Measurements from ENCODE around the gene KCTD19. TPM values are rescaled to one million over a fixed set of nuclear protein-coding genes. Genes with fewer than 3 reads are reported as not detected.

KCTD19 gene
- total RNA-seq, 4 donors from 2014 or later: under 0.01 TPM; not detected in 3

DNA sequence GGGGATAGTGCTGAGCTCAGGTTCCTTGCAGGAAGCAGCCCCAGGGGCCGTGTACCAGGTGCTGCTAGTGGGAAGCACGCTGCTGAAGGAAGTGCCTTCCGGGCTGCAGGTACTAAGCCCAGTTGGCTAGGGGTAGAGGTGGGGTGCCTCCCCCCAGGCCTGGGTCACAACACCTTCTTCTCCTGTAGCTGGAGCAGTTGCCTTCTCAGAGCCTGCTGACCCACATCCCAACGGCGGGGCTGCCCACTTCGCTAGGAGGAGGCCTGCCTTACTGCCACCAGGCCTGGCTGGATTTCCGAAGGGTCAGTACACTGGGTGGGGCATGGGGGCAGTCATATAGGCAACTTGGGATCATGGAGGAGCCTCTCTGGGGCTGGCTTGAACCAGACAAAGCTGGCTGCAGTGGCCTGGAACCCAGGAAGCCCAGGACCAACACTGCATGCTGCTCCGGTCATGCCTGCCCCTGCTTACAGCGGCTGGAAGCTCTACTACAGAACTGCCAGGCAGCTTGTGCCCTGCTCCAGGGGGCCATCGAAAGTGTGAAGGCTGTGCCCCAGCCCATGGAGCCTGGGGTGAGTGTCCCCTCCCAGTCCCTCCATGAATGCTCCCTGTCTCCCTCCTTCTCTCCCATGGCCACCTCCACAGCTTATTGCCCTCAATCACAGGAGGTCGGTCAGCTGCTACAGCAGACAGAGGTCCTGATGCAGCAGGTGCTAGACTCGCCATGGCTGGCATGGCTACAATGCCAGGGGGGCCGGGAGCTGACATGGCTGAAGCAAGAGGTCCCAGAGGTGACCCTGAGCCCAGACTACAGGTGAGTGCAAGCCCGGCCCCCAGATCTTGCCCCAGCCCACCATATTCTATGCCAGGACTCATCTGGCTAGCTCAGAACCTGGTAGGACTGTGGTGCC is 44.8 kb downstream of the KCTD19 start:
- TF ChIP-seq CTCF (IDR thresholded peaks at IDR 0.05; ENCODE audit: low read depth): no peak

DNA sequence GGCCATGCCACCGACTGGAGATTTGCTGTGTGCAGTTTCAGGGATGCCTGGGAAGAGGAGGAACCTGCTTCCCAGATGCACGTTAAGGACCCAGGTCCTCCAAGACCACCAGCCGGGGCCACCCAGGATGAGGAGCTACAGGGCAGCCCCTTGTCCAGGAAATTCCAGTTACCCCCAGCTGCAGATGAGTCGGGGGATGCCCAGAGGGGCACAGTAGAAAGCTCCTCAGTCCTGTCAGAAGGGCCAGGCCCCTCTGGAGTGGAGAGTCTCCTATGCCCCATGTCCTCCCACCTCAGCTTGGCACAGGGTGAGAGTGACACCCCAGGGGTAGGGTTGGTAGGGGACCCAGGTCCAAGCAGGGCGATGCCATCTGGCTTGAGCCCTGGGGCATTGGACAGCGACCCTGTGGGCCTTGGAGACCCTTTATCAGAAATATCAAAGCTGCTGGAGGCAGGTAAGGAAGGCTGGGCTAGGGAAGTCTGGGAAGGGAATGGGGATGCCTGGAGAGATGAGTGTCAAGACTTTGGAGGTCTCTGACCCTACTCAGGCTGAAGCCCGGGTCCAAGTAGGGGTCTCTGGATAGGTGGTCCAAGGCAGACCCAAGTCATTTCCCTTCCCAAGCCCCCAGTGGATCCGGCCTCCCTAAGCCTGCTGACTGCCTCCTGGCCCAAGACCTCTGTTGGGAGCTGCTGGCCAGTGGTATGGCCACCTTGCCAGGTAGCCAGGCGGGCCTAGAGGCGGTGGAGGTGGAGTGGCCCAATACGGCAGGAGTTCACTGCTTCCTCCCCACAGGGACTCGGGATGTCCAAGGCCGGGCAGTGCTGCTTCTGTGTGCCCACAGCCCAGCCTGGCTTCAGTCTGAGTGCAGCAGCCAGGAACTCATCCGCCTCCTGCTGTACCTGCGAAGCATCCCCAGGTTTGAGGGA is 46.2 kb downstream of the KCTD19 start:
- no peak for TF ChIP-seq CTCF (IDR thresholded peaks at IDR 0.05; ENCODE audit: low read depth)

DNA sequence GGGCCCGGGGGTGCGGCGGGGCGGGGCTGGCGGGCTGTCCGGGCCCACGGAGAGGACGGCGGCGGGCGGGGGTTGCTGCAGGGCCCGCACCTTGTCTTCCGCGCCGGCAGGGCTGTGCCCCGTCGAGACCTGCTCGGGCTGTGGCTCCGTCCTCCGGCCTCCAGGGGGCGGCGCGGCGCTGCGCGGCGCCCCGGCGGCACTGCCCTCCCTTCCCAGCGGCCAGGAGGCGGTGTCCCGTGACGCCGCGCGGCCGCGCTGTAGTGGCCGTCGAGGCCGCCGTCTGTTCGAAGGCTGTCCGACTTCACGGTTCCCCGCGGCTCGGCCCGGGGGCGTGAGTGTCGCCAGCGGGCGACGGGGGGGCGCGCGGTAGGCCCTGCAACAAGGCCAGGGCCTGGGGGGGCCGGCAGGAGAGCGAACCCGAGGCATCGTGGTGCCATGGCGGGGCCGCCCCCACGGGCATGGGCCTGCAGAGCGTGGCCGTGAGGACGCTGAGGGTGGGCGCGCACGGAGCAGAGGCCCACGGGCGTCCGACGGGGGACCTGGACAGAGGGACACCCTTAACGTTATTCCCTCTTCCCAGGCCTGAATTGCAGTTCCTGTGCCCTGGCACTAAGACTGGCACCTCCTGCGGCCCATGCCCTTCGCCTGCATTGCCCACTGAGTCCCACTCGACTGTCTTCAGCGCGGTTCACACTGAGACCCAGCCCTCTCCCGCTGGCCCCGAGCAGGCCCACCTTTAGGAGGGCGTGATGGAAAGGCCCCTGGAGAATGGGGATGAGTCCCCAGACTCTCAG is 47.0 kb downstream of the KCTD19 start, which contains the start of gene PLEKHG4:
TSS of gene PLEKHG4 (plus strand) at position 237 of the 794 bp plus-strand sequence. CDS start at position 750, 513 bp downstream.
- no peak for TF ChIP-seq CTCF (IDR thresholded peaks at IDR 0.05; ENCODE audit: low read depth)

- no peak for TF ChIP-seq CTCF (IDR thresholded peaks at IDR 0.05; ENCODE audit: low read depth)
These were observed 47.7 kb downstream of the KCTD19 start for GRCh38 chr16:67278773-67279295.

DNA sequence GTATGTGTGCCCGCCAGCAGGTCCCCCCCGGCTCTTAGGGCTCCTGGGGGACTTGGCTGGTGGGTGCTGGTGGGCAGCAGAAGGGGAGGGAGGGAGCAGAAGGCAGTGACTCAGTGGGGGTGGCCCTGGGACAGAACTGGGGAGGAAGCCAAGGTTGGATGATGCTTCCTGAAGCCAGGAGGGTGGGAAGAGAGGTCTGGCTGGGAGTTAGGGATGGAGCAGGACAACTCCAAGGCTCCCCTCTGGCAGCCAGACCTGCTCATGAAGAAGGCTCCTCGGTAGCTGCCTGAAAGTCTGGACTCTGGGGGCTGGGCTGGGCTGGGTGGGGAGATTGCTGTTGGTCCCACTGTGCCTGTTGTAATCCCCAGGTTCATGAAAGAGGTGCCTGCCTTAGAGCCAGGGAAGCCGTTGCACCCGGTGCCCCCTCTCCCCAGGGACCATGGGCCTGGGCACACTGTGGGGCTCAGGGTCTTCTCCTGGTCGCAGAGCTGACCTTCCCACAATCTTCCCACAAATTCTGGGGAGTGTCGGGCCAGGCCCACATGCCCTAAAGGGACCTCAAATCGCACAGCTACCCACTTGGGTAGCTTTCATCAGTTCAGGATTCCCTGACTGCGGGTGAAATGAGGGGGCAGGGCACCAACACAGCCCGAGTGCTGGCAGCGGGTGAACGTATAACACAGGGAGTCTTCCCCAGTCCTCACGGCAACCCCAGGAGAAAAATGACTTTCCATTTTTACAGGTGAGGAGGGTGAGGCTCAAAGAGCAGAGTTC is 48.4 kb downstream of the KCTD19 start:
- TF ChIP-seq CTCF (IDR thresholded peaks at IDR 0.05; ENCODE audit: low read depth): no peak

- TF ChIP-seq CTCF (IDR thresholded peaks at IDR 0.05; ENCODE audit: low read depth): no peak
These were observed 49.1 kb downstream of the KCTD19 start for GRCh38 chr16:67277294-67277998.
